ENCODE measurements around the gene SPPL2B.

SPPL2B gene

GRCh38 chr19:2336528-2337328, 8.2 kb downstream of the SPPL2B start:
- H3K9ac ChIP-seq (ENCODE audit: low read length in 5 of 5): no peak overlapping the region
- peaks cover 0 to 40% (median 26%) of the 10 kb centered on the region in 5 donors for H3K36me3 ChIP-seq (ENCODE audit: control insufficient read depth in 5 of 5, insufficient read depth in 5 of 5, low read length in 5 of 5)
- no peak overlapping the region for H3K4me3 ChIP-seq (ENCODE audit: low read depth in 1 of 5, low read length in 5 of 5)
- H3K9me3 ChIP-seq (ENCODE audit: control insufficient read depth in 5 of 5, low read length in 5 of 5): no peaks in the 10 kb centered on the region
- H3K4me1 ChIP-seq (ENCODE audit: control insufficient read depth in 5 of 5, insufficient read depth in 5 of 5, low read length in 5 of 5): peaks cover 0 to 24% (median 19%) of the 10 kb centered on the region in 5 donors
- H3K27me3 ChIP-seq (ENCODE audit: control insufficient read depth in 5 of 5, insufficient read depth in 4 of 5, low read length in 5 of 5): no peaks in the 10 kb centered on the region
- H3K27ac ChIP-seq (ENCODE audit: low read depth, low read length): no peak overlapping the region

- Histone ChIP-seq H3K4me1 (ENCODE audit: control insufficient read depth in 5 of 5, insufficient read depth in 5 of 5, low read length in 5 of 5) (peaks cover 0 to 18% (median 14%) of the 10 kb centered on the region in 5 donors), H3K27me3 (ENCODE audit: control insufficient read depth in 5 of 5, insufficient read depth in 4 of 5, low read length in 5 of 5) (no peaks in the 10 kb centered on the region), H3K9ac (ENCODE audit: low read length in 5 of 5) (no peak overlapping the region), H3K9me3 (ENCODE audit: control insufficient read depth in 5 of 5, low read length in 5 of 5) (no peaks in the 10 kb centered on the region), H3K36me3 (ENCODE audit: control insufficient read depth in 5 of 5, insufficient read depth in 5 of 5, low read length in 5 of 5) (peaks cover 0 to 42% (median 26%) of the 10 kb centered on the region in 5 donors), H3K4me3 (ENCODE audit: low read depth in 1 of 5, low read length in 5 of 5) (no peak overlapping the region), H3K27ac (ENCODE audit: low read depth, low read length) (no peak overlapping the region)
These were observed 8.8 kb downstream of the SPPL2B start for GRCh38 chr19:2337329-2337707.

- H3K9me3 ChIP-seq (ENCODE audit: control insufficient read depth in 5 of 5, low read length in 5 of 5): no peaks in the 10 kb centered on the region
- no peaks in the 10 kb centered on the region for H3K27me3 ChIP-seq (ENCODE audit: control insufficient read depth in 5 of 5, insufficient read depth in 4 of 5, low read length in 5 of 5)
- peaks cover 0 to 12% (median 8%) of the 10 kb centered on the region in 5 donors for H3K4me1 ChIP-seq (ENCODE audit: control insufficient read depth in 5 of 5, insufficient read depth in 5 of 5, low read length in 5 of 5)
- H3K4me3 ChIP-seq (ENCODE audit: low read depth in 1 of 5, low read length in 5 of 5): no peak overlapping the region
- no peak overlapping the region for H3K27ac ChIP-seq (ENCODE audit: low read depth, low read length)
- H3K9ac ChIP-seq (ENCODE audit: low read length in 5 of 5): no peak overlapping the region
- H3K36me3 ChIP-seq (ENCODE audit: control insufficient read depth in 5 of 5, insufficient read depth in 5 of 5, low read length in 5 of 5): peaks cover 0 to 49% (median 26%) of the 10 kb centered on the region in 5 donors
These were observed 9.7 kb downstream of the SPPL2B start for GRCh38 chr19:2338055-2338615.

- Histone ChIP-seq H3K27me3 (ENCODE audit: control insufficient read depth in 5 of 5, insufficient read depth in 4 of 5, low read length in 5 of 5) (no peaks in the 10 kb centered on the region), H3K27ac (ENCODE audit: low read depth, low read length) (no peak overlapping the region), H3K9ac (ENCODE audit: low read length in 5 of 5) (no peak overlapping the region), H3K4me1 (ENCODE audit: control insufficient read depth in 5 of 5, insufficient read depth in 5 of 5, low read length in 5 of 5) (peaks cover 0 to 3% (median 0%) of the 10 kb centered on the region in 5 donors), H3K36me3 (ENCODE audit: control insufficient read depth in 5 of 5, insufficient read depth in 5 of 5, low read length in 5 of 5) (peaks cover 0 to 55% (median 26%) of the 10 kb centered on the region in 5 donors), H3K9me3 (ENCODE audit: control insufficient read depth in 5 of 5, low read length in 5 of 5) (no peaks in the 10 kb centered on the region), H3K4me3 (ENCODE audit: low read depth in 1 of 5, low read length in 5 of 5) (no peak overlapping the region)
These were observed 10.5 kb downstream of the SPPL2B start for GRCh38 chr19:2338751-2339643.

- H3K4me3 ChIP-seq (ENCODE audit: low read depth in 1 of 5, low read length in 5 of 5): no peak overlapping the region
- H3K4me1 ChIP-seq (ENCODE audit: control insufficient read depth in 5 of 5, insufficient read depth in 5 of 5, low read length in 5 of 5): no peaks in the 10 kb centered on the region
- H3K9ac ChIP-seq (ENCODE audit: low read length in 5 of 5): no peak overlapping the region
- no peak overlapping the region for H3K27ac ChIP-seq (ENCODE audit: low read depth, low read length)
- no peaks in the 10 kb centered on the region for H3K9me3 ChIP-seq (ENCODE audit: control insufficient read depth in 5 of 5, low read length in 5 of 5)
- H3K27me3 ChIP-seq (ENCODE audit: control insufficient read depth in 5 of 5, insufficient read depth in 4 of 5, low read length in 5 of 5): no peaks in the 10 kb centered on the region
- H3K36me3 ChIP-seq (ENCODE audit: control insufficient read depth in 5 of 5, insufficient read depth in 5 of 5, low read length in 5 of 5): peaks cover 0 to 61% (median 31%) of the 10 kb centered on the region in 5 donors
These were observed 11.3 kb downstream of the SPPL2B start for GRCh38 chr19:2339644-2340310.

- H3K36me3 ChIP-seq (ENCODE audit: control insufficient read depth in 5 of 5, insufficient read depth in 5 of 5, low read length in 5 of 5): peaks cover 0 to 65% (median 32%) of the 10 kb centered on the region in 5 donors
- no peaks in the 10 kb centered on the region for H3K4me1 ChIP-seq (ENCODE audit: control insufficient read depth in 5 of 5, insufficient read depth in 5 of 5, low read length in 5 of 5)
- no peak overlapping the region for H3K9ac ChIP-seq (ENCODE audit: low read length in 5 of 5)
- no peaks in the 10 kb centered on the region for H3K27me3 ChIP-seq (ENCODE audit: control insufficient read depth in 5 of 5, insufficient read depth in 4 of 5, low read length in 5 of 5)
- no peak overlapping the region for H3K4me3 ChIP-seq (ENCODE audit: low read depth in 1 of 5, low read length in 5 of 5)
- H3K9me3 ChIP-seq (ENCODE audit: control insufficient read depth in 5 of 5, low read length in 5 of 5): no peaks in the 10 kb centered on the region
- no peak overlapping the region for H3K27ac ChIP-seq (ENCODE audit: low read depth, low read length)
These were observed 12.2 kb downstream of the SPPL2B start for GRCh38 chr19:2340496-2341243.

GRCh38 chr19:2341244-2341751, 12.8 kb downstream of the SPPL2B start:
- no peaks in the 10 kb centered on the region for H3K27me3 ChIP-seq (ENCODE audit: control insufficient read depth in 5 of 5, insufficient read depth in 4 of 5, low read length in 5 of 5)
- H3K9ac ChIP-seq (ENCODE audit: low read length in 5 of 5): no peak overlapping the region
- H3K9me3 ChIP-seq (ENCODE audit: control insufficient read depth in 5 of 5, low read length in 5 of 5): no peaks in the 10 kb centered on the region
- H3K36me3 ChIP-seq (ENCODE audit: control insufficient read depth in 5 of 5, insufficient read depth in 5 of 5, low read length in 5 of 5): peaks cover 0 to 65% (median 32%) of the 10 kb centered on the region in 5 donors
- no peak overlapping the region for H3K4me3 ChIP-seq (ENCODE audit: low read depth in 1 of 5, low read length in 5 of 5)
- H3K27ac ChIP-seq (ENCODE audit: low read depth, low read length): no peak overlapping the region
- no peaks in the 10 kb centered on the region for H3K4me1 ChIP-seq (ENCODE audit: control insufficient read depth in 5 of 5, insufficient read depth in 5 of 5, low read length in 5 of 5)

- Histone ChIP-seq H3K9me3 (ENCODE audit: control insufficient read depth in 5 of 5, low read length in 5 of 5) (no peaks in the 10 kb centered on the region), H3K27me3 (ENCODE audit: control insufficient read depth in 5 of 5, insufficient read depth in 4 of 5, low read length in 5 of 5) (no peaks in the 10 kb centered on the region), H3K9ac (ENCODE audit: low read length in 5 of 5) (no peak overlapping the region), H3K4me1 (ENCODE audit: control insufficient read depth in 5 of 5, insufficient read depth in 5 of 5, low read length in 5 of 5) (no peaks in the 10 kb centered on the region), H3K4me3 (ENCODE audit: low read depth in 1 of 5, low read length in 5 of 5) (no peak overlapping the region), H3K27ac (ENCODE audit: low read depth, low read length) (no peak overlapping the region), H3K36me3 (ENCODE audit: control insufficient read depth in 5 of 5, insufficient read depth in 5 of 5, low read length in 5 of 5) (peaks cover 0 to 71% (median 32%) of the 10 kb centered on the region in 5 donors)
These were observed 13.5 kb downstream of the SPPL2B start for GRCh38 chr19:2341982-2342381.

GRCh38 chr19:2342656-2343288, 14.3 kb downstream of the SPPL2B start:
- no peak overlapping the region for H3K4me3 ChIP-seq (ENCODE audit: low read depth in 1 of 5, low read length in 5 of 5)
- H3K36me3 ChIP-seq (ENCODE audit: control insufficient read depth in 5 of 5, insufficient read depth in 5 of 5, low read length in 5 of 5): peaks cover 0 to 63% (median 28%) of the 10 kb centered on the region in 5 donors
- no peaks in the 10 kb centered on the region for H3K9me3 ChIP-seq (ENCODE audit: control insufficient read depth in 5 of 5, low read length in 5 of 5)
- no peaks in the 10 kb centered on the region for H3K27me3 ChIP-seq (ENCODE audit: control insufficient read depth in 5 of 5, insufficient read depth in 4 of 5, low read length in 5 of 5)
- no peak overlapping the region for H3K27ac ChIP-seq (ENCODE audit: low read depth, low read length)
- H3K4me1 ChIP-seq (ENCODE audit: control insufficient read depth in 5 of 5, insufficient read depth in 5 of 5, low read length in 5 of 5): no peaks in the 10 kb centered on the region
- no peak overlapping the region for H3K9ac ChIP-seq (ENCODE audit: low read length in 5 of 5)

All from subcutaneous abdominal adipose tissue (tissue), 5 donors.